GM19240 (cell line): ENCODE data around the gene SRCAP.
"Not testable (repeated sequence)": the region's sequence is repeated elsewhere in the genome, so short reads cannot be mapped to it uniquely, and the experiment has no call there.

Experiments
- DNase-seq: peaks from one replicate; pipeline ENCODE4 v3.0.0; 2011; ENCODE audit warnings: low spot score; ENCODE audit not compliant: insufficient read length

Gene SRCAP

GRCh38 chr16:30698139-30698815, 694 bp upstream of the SRCAP start:
- peak; percentile 85 for DNase-seq

GRCh38 chr16:30699615-30700099, 686 bp downstream of the SRCAP start:
- no peak for DNase-seq

GRCh38 chr16:30700491-30700890, 1.5 kb downstream of the SRCAP start:
- DNase-seq = no peak

- no peak for DNase-seq
Observed at GRCh38 chr16:30700971-30701370, 2.0 kb downstream of the SRCAP start.

- DNase-seq = not testable (repeated sequence)
Observed at GRCh38 chr16:30703071-30703470, 4.1 kb downstream of the SRCAP start.

- DNase-seq = no peak
Observed at GRCh38 chr16:30703971-30704370, 5.0 kb downstream of the SRCAP start.

GRCh38 chr16:30706046-30706445, 7.1 kb downstream of the SRCAP start:
- no peak for DNase-seq

GRCh38 chr16:30710971-30711370, 12.0 kb downstream of the SRCAP start:
- DNase-seq = no peak

GRCh38 chr16:30711712-30712111, 12.7 kb downstream of the SRCAP start:
- DNase-seq = no peak

GRCh38 chr16:30715750-30716445, 16.9 kb downstream of the SRCAP start:
- DNase-seq = no peak

GRCh38 chr16:30720086-30720485, 21.1 kb downstream of the SRCAP start:
- no peak for DNase-seq

- no peak for DNase-seq
Observed at GRCh38 chr16:30720694-30721093, 21.7 kb downstream of the SRCAP start.

- DNase-seq = no peak
Observed at GRCh38 chr16:30721167-30721566, 22.2 kb downstream of the SRCAP start.

GRCh38 chr16:30721606-30722005, 22.6 kb downstream of the SRCAP start:
- DNase-seq = no peak

- DNase-seq = no peak
Observed at GRCh38 chr16:30722443-30722842, 23.5 kb downstream of the SRCAP start.

GRCh38 chr16:30722916-30723315, 23.9 kb downstream of the SRCAP start:
- DNase-seq = no peak

GRCh38 chr16:30723725-30724355, 24.9 kb downstream of the SRCAP start:
- DNase-seq = no peak

- DNase-seq = no peak
Observed at GRCh38 chr16:30724641-30725417, 25.9 kb downstream of the SRCAP start.

- DNase-seq = no peak
Observed at GRCh38 chr16:30725418-30725792, 26.4 kb downstream of the SRCAP start.

GRCh38 chr16:30728321-30728720, 29.4 kb downstream of the SRCAP start:
- no peak for DNase-seq

- no peak for DNase-seq
Observed at GRCh38 chr16:30728899-30729672, 30.1 kb downstream of the SRCAP start.
